Heart left ventricle (tissue), 16 donors: ENCODE measurements around the gene ZER1. TPM values are rescaled to one million over a fixed set of nuclear protein-coding genes. Genes with fewer than 3 reads are reported as not detected.
A peak's percentile ranks its signal among the peaks of the same experiment; 100 is the strongest.

Experiments
- ATAC-seq, 4 donors: fragments of 200-7000 bp; cut with Tn5 transposase; one replicate each; pipeline ENCODE4 v1.9.1; 2020 to 2022; ENCODE audit warnings: moderate library complexity in 4 of 4, mild to moderate bottlenecking in 3 of 4, moderate number of reproducible peaks in 1 of 4
- DNase-seq, 5 donors: peaks; one replicate each; pipeline ENCODE4 v3.0.0-alpha.2; 2020
- H3K27ac ChIP-seq, 12 donors: fragments of 200-600 bp; sonication (generic) in 4 of 12; one replicate each; pipeline versions ENCODE4 v1.5.0 to v1.8.0; 2016 to 2022; ENCODE audit warnings: mild to moderate bottlenecking in 2 of 12
- H3K27me3 ChIP-seq, 9 donors: fragments of 200-600 bp; sonication (generic) in 2 of 9; one replicate each; pipeline versions ENCODE4 v1.5.1 to v1.8.0; 2016 to 2022; ENCODE audit warnings: mild to moderate bottlenecking in 3 of 9
- H3K36me3 ChIP-seq, 9 donors: fragments of 200-600 bp; sonication (generic) in 2 of 9; one replicate each; pipeline versions ENCODE4 v1.5.0 to v1.8.0; 2018 to 2022; ENCODE audit warnings: mild to moderate bottlenecking in 2 of 9
- H3K4me1 ChIP-seq, 12 donors: fragments of 200-600 bp; sonication (generic) in 4 of 12; one replicate each; pipeline versions ENCODE4 v1.5.0 to v1.8.0; 2016 to 2022; ENCODE audit warnings: mild to moderate bottlenecking in 3 of 12
- H3K4me3 ChIP-seq, 12 donors: fragments of 200-600 bp; sonication (generic) in 4 of 12; one replicate each; pipeline versions ENCODE4 v1.5.0 to v1.8.0; 2017 to 2022; ENCODE audit warnings: mild to moderate bottlenecking in 9 of 12, moderate library complexity in 4 of 12
- H3K9me3 ChIP-seq, 12 donors: fragments of 200-600 bp; sonication (generic) in 4 of 12; one replicate each; pipeline versions ENCODE4 v1.5.0 to v1.8.0; 2016 to 2022; ENCODE audit warnings: mild to moderate bottlenecking in 1 of 12
- CTCF ChIP-seq, 12 donors: fragments of 200-600 bp; sonication (generic) in 4 of 12; IDR thresholded peaks; one replicate each; pipeline versions ENCODE4 v1.5.0 to v1.8.0; 2018 to 2022; ENCODE audit warnings: antibody characterized with exemption in 12 of 12, mild to moderate bottlenecking in 5 of 12
- POLR2A ChIP-seq, 2 donors: fragments of 450-650 bp; IDR thresholded peaks; one replicate each; pipeline ENCODE4 v1.6.1; 2017; ENCODE audit warnings: antibody characterized with exemption in 2 of 2, mild to moderate bottlenecking in 2 of 2, moderate library complexity in 2 of 2
- WGBS, 4 donors: extraction: QIAGEN DNeasy Blood & Tissue Kit in 2 of 4; methylation state at CpG; one replicate each; pipeline versions ENCODE4 v1.1.5 to v1.1.7; 2013 to 2018; 5-methylcytosine and 5-hydroxymethylcytosine counted together
- intact Hi-C, 10 donors: fragments of 100-400 bp; cut with DNase I; formaldehyde crosslinking; loops; one replicate each; pipeline versions ENCODE4 v1.11.1 to v1.14.2; 2022
- polyA plus RNA-seq, 2 donors: library from polyadenylated mRNA; stranded (reverse); fragments of 200-250 nt; gene quantifications; one replicate each; pipeline ENCODE4 v1.2.3, GENCODE V29; 2013
- total RNA-seq, 9 donors: library from RNA; depleted of rRNA in 2 of 9; stranded (reverse); fragments of >200 nt in 2 of 9; fragmentation: NEBNext Ultra II Directional in 3 of 9; extraction: Animal tissue kit (Norgen Biotek cat#: 25700) in 3 of 9; gene quantifications; one replicate each; pipeline versions ENCODE4 v1.1.0 to v1.2.4, GENCODE V29; 2016 to 2023
- donor health status: ischemic (EF 13 %, LVEDD 7.1; RV severe dilation, severe dysfunction).
- donor health status: healthy with polysubstance abuse.
- donor health status: DM: no; HTN: yes; CAD: no.
- donor health status: DM: no; HTN: no; CAD: no.
- donor health status: ischemic (EF 25% LVEDD 6.9; RV normal size, moderate dysfunction).
- donor health status: ischemic (EF 25% LVEDD 5.7; RV mildly dilated, moderate dysfunction).
- donor health status: healthy.
- donor health status: DM: yes; HTN: yes; CAD: no.
- donor health status: ischemic (EF 35%, LVEDD 5.7; RV mildly dilated, moderate dysfunction).
- donor health status: nonischemic (EF 11% LVEDD 7.7; RV severe dilation, severe dysfunction).
- donor health status: DM: yes; HTN: yes; CAD: no.
- donor health status: PGD.
- donor health status: ischemic (EF 29% LVEDD 5.4; RV normal size, mild dysfunction).
- donor health status: nonischemic (EF 23%, LVEDD 6.1; RV moderate dilation, normal function).

ZER1 gene
- total and polyA plus RNA-seq, 11 donors = 32.4 to 163 (median 59.6) TPM

DNA sequence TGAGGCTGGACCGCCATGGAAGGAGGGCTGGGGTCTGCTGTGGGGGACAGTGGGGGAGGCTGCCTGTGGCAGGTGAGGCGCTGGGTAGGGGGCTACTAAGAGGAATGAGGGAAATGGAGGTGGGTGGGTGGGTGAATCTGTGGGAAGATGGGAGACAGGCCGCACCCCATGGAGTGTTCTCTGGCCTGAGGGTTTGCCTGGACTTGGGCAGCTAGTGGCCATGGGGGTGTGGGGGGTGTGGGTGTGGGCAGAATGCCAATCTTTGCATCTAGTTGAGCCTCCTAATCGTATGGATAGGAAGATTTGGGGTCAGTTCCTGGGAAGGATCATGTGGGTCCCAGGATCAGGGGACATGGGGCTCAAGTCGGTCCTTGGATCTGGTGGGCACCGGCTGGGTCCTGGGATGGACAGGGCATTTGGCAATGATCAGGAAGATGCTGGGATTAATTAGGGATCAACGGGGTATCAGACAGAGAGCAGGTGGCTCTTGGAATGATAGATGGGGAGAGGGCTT, 48.3 kb downstream of the ZER1 start:
- no peak for ATAC-seq
- H3K36me3 ChIP-seq = peaks cover 0 to 16% (median 0%) of the 10 kb centered on the region in 9 donors
- peak overlapping the region; percentile 12 to 86 (median 79) for H3K27ac ChIP-seq
- no peak for DNase-seq
- TF ChIP-seq POLR2A (IDR thresholded peaks at IDR 0.05) (no peak), CTCF (IDR thresholded peaks at IDR 0.05) (no peak)
- H3K27me3 ChIP-seq = no peaks in the 10 kb centered on the region
- intact Hi-C loops = loop anchor here in 1 of 10 donors (2.0 kb wide), 1 partner anchor 19 kb away; no protein-coding TSS in a partner anchor
- H3K4me1 ChIP-seq = peaks cover 0 to 21% (median 6%) of the 10 kb centered on the region in 12 donors
- WGBS, 4 donors = 43 to 51% (median 46%) methylated on average over 7 of the region's 7 CpGs
- peak overlapping the region; percentile 18 to 86 (median 71) for H3K4me3 ChIP-seq
- H3K9me3 ChIP-seq = peaks cover 0 to 3% (median 0%) of the 10 kb centered on the region in 12 donors

- no peak for TF ChIP-seq CTCF (IDR thresholded peaks at IDR 0.05)
- no peak for TF ChIP-seq POLR2A (IDR thresholded peaks at IDR 0.05)
- 49 to 59% (median 56%) methylated on average over 9 of the region's 9 CpGs for WGBS, 4 donors
- DNase-seq (no peak), ATAC-seq (no peak)
- peaks cover 0 to 21% (median 6%) of the 10 kb centered on the region in 12 donors for H3K4me1 ChIP-seq
- peaks cover 0 to 3% (median 0%) of the 10 kb centered on the region in 12 donors for H3K9me3 ChIP-seq
- no peaks in the 10 kb centered on the region for H3K27me3 ChIP-seq
- intact Hi-C loops = loop anchor here in 1 of 10 donors (2.0 kb wide), 1 partner anchor 18 kb away; no protein-coding TSS in a partner anchor
- peaks cover 0 to 16% (median 0%) of the 10 kb centered on the region in 9 donors for H3K36me3 ChIP-seq
- H3K27ac ChIP-seq = peak overlapping the region in 2 of 12 donors; percentile 10 to 84
- H3K4me3 ChIP-seq = no peak overlapping the region
Observed at GRCh38 chr9:128722380-128723351, 49.1 kb downstream of the ZER1 start.

- intact Hi-C loops = loop anchor here in 1 of 10 donors (2.0 kb wide), 1 partner anchor 17 kb away; no protein-coding TSS in a partner anchor
- no peak overlapping the region for H3K4me3 ChIP-seq
- no peaks in the 10 kb centered on the region for H3K27me3 ChIP-seq
- H3K36me3 ChIP-seq = peaks cover 0 to 16% (median 0%) of the 10 kb centered on the region in 9 donors
- peaks cover 0 to 21% (median 6%) of the 10 kb centered on the region in 12 donors for H3K4me1 ChIP-seq
- ATAC-seq = no peak
- peak in 1 of 5 donors; percentile 27 for DNase-seq
- peaks cover 0 to 3% (median 0%) of the 10 kb centered on the region in 12 donors for H3K9me3 ChIP-seq
- H3K27ac ChIP-seq = no peak overlapping the region
- WGBS, 4 donors = 88 to 93% (median 91%) methylated on average over 9 to 18 of the region's 18 CpGs
- TF ChIP-seq CTCF (IDR thresholded peaks at IDR 0.05) = no peak
- no peak for TF ChIP-seq POLR2A (IDR thresholded peaks at IDR 0.05)
Observed at GRCh38 chr9:128721487-128722010, 50.2 kb downstream of the ZER1 start.
